ENCODE results near the gene FLYWCH2. TPM values are rescaled to one million over a fixed set of nuclear protein-coding genes. Genes with fewer than 3 reads are reported as not detected.
"Not testable (repeated sequence)": the region's sequence is repeated elsewhere in the genome, so short reads cannot be mapped to it uniquely, and the experiment has no call there.

Gene FLYWCH2
- total RNA-seq, 2 experiments from 2014 or later, result 7.8 to 8.1 TPM

DNA sequence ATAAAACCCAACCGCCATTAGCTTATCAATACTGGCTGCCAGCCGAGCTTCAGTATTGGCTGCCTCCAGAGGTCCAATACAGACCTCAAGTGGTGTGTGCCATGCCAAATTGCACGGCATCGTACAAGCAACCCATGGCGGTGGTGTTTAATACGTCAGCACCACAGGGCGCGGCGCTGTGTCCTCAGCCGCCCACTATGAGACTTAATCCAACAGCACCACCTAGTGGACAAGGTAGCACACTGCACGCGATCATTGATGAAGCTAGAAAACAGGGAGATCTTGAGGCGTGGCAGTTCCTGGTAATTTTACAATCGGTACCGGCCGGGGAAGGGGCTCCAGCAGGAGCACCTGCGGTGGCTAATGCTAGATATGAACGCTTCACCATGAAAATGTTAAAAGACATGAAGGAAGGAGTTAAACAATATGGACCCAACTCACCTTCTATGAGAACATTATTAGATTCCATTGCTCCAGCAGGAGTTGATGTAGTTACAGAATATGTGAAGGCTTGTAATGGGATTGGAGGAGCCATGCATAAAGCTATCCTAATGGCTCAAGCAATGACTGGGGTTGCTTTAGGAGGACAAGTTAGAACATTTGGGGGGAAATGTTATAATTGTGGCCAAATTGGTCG lies 44.1 kb downstream of the FLYWCH2 start:
- ATAC-seq (ENCODE audit: poor library complexity) (peak; percentile 100), DNase-seq (peak; percentile 75 to 95 (median 84))
- Mint-ChIP-seq H3K36me3 (ENCODE audit: low read depth) (peaks cover 24% of the 10 kb centered on the region), H3K27me3 (no peaks in the 10 kb centered on the region), H3K9me3 (no peaks in the 10 kb centered on the region), H3K4me1 (ENCODE audit: low read depth) (peaks cover 13% of the 10 kb centered on the region), H3K4me3 (no peak overlapping the region), H3K27ac (peak overlapping the region; percentile 41)
- ChIA-PET POLR2A (interaction anchor here (1.0 to 1.6 kb wide), 4 partner anchors 16 to 95 kb away, joined by 3 to 7 read pairs (median 4); partner anchors contain the start of genes FLYWCH1 and FLYWCH2), CTCF (interaction anchor here (0.5 to 1.8 kb wide), 17 partner anchors 10 to 1487 kb away, joined by 3 to 20 read pairs (median 4); partner anchors contain the start of genes ELOB, FLYWCH1 and FLYWCH2)
- Histone ChIP-seq H3K27ac (ENCODE audit: low read depth in 1 of 2, low read length in 2 of 2) (no peak overlapping the region), H3K27me3 (ENCODE audit: control insufficient read depth in 1 of 2, insufficient read depth in 2 of 2, low read length in 2 of 2) (no peaks in the 10 kb centered on the region), H3K36me3 (ENCODE audit: insufficient read depth, low read length) (peaks cover 27% of the 10 kb centered on the region), H3K9me3 (ENCODE audit: control insufficient read depth in 1 of 2, insufficient read depth in 1 of 2, low read length in 2 of 2) (no peaks in the 10 kb centered on the region), H3K4me3 (ENCODE audit: low read length) (no peak overlapping the region), H3K4me1 (ENCODE audit: insufficient read depth, low read length) (peaks cover 12% of the 10 kb centered on the region)
- TF ChIP-seq, protein P1, sequence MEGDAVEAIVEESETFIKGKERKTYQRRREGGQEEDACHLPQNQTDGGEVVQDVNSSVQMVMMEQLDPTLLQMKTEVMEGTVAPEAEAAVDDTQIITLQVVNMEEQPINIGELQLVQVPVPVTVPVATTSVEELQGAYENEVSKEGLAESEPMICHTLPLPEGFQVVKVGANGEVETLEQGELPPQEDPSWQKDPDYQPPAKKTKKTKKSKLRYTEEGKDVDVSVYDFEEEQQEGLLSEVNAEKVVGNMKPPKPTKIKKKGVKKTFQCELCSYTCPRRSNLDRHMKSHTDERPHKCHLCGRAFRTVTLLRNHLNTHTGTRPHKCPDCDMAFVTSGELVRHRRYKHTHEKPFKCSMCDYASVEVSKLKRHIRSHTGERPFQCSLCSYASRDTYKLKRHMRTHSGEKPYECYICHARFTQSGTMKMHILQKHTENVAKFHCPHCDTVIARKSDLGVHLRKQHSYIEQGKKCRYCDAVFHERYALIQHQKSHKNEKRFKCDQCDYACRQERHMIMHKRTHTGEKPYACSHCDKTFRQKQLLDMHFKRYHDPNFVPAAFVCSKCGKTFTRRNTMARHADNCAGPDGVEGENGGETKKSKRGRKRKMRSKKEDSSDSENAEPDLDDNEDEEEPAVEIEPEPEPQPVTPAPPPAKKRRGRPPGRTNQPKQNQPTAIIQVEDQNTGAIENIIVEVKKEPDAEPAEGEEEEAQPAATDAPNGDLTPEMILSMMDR (IDR thresholded peaks at IDR 0.05), result peak; percentile 95
- intact Hi-C loops (cut with DNase I, micrococcal nuclease), result loop anchor here (1.0 to 2.0 kb wide), 4 partner anchors 22 to 88 kb away; no protein-coding TSS in a partner anchor

DNA sequence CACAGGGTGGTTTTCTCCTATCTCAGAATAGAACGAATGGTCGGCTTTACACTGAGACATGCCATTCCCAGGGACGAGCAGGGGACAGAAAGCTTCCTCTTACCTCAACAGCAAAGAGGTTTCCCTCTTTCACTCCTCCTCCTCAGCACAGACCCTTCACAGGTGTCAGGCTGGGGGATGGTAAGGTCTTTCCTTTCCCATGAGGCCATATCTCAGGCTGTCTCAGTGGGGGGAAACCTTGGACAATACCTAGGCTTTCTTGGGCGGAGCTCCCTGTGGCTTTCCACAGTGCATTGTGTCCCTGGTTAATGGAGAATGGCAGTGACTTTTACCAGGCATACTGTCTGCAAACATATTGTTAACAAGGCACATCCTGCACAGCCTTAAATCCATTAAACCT lies 45.1 kb downstream of the FLYWCH2 start:
- Histone ChIP-seq H3K4me1 (ENCODE audit: insufficient read depth, low read length) (peaks cover 12% of the 10 kb centered on the region), H3K36me3 (ENCODE audit: insufficient read depth, low read length) (peaks cover 28% of the 10 kb centered on the region)
- DNase-seq; H3K27me3 Mint-ChIP-seq; H3K9me3 Mint-ChIP-seq; H3K27ac ChIP-seq (ENCODE audit: low read depth in 1 of 2, low read length in 2 of 2); ATAC-seq (ENCODE audit: poor library complexity); intact Hi-C loops (cut with DNase I, micrococcal nuclease); H3K9me3 ChIP-seq (ENCODE audit: control insufficient read depth in 1 of 2, insufficient read depth in 1 of 2, low read length in 2 of 2); H3K27ac Mint-ChIP-seq; H3K27me3 ChIP-seq (ENCODE audit: control insufficient read depth in 1 of 2, insufficient read depth in 2 of 2, low read length in 2 of 2); POLR2A ChIA-PET; H3K4me3 ChIP-seq (ENCODE audit: low read length); H3K4me3 Mint-ChIP-seq: not testable (repeated sequence)
- CTCF ChIA-PET, result interaction anchor here (1.7 to 1.8 kb wide), 2 partner anchors 21 to 89 kb away, joined by 6 to 11 read pairs; no protein-coding TSS in a partner anchor
- Mint-ChIP-seq H3K4me1 (ENCODE audit: low read depth) (peaks cover 13% of the 10 kb centered on the region), H3K36me3 (ENCODE audit: low read depth) (peaks cover 20% of the 10 kb centered on the region)

DNA sequence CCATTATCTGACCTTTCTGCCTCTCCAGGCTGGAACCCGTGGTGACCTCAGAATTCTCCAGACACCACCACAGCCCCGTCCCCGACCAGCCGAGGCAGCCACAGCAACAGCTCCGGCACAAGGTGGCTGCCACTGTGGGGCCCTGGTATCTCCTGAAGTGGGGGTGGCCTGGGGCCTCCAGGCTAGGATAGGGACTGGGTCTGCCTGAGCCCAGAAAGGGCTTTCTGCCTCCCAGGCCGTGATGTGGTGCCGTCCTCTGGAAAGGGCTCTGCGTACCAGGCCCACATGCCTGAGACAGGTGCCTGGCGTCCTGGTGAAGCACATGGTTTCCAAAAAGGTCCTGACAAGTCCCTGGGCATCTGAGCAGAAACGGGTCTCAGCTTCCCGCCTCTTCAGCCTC lies 45.8 kb downstream of the FLYWCH2 start:
- no peaks in the 10 kb centered on the region for H3K9me3 Mint-ChIP-seq
- H3K4me1 Mint-ChIP-seq (ENCODE audit: low read depth), result peaks cover 13% of the 10 kb centered on the region
- POLR2A ChIA-PET, result no interaction called here
- H3K4me3 ChIP-seq (ENCODE audit: low read length), result no peak overlapping the region
- H3K27ac Mint-ChIP-seq, result no peak overlapping the region
- CTCF ChIA-PET, result no interaction called here
- no peaks in the 10 kb centered on the region for H3K9me3 ChIP-seq (ENCODE audit: control insufficient read depth in 1 of 2, insufficient read depth in 1 of 2, low read length in 2 of 2)
- TF ChIP-seq, protein P1 (IDR thresholded peaks at IDR 0.05), result no peak
- no peaks in the 10 kb centered on the region for H3K27me3 ChIP-seq (ENCODE audit: control insufficient read depth in 1 of 2, insufficient read depth in 2 of 2, low read length in 2 of 2)
- no peak overlapping the region for H3K4me3 Mint-ChIP-seq
- ATAC-seq (ENCODE audit: poor library complexity) (no peak), DNase-seq (no peak)
- intact Hi-C loops (cut with DNase I, micrococcal nuclease), result no loop called here
- H3K36me3 ChIP-seq (ENCODE audit: insufficient read depth, low read length), result peaks cover 34% of the 10 kb centered on the region
- peaks cover 16% of the 10 kb centered on the region for H3K36me3 Mint-ChIP-seq (ENCODE audit: low read depth)
- no peaks in the 10 kb centered on the region for H3K27me3 Mint-ChIP-seq
- peaks cover 12% of the 10 kb centered on the region for H3K4me1 ChIP-seq (ENCODE audit: insufficient read depth, low read length)
- no peak overlapping the region for H3K27ac ChIP-seq (ENCODE audit: low read depth in 1 of 2, low read length in 2 of 2)

Data from CD4-positive, alpha-beta T cell (primary cell).